ENCODE data around the gene CCDC144A. TPM values are rescaled to one million over a fixed set of nuclear protein-coding genes. Genes with fewer than 3 reads are reported as not detected.
"Not testable (repeated sequence)": the region's sequence is repeated elsewhere in the genome, so short reads cannot be mapped to it uniquely, and the experiment has no call there.

Gene CCDC144A
- polyA plus RNA-seq, 1 experiment: 0.36 TPM

- not testable (repeated sequence) for DNase-seq (ENCODE audit: low read depth, low spot score)
Observed at GRCh38 chr17:16751224-16751923, 61.3 kb downstream of the CCDC144A start.

GRCh38 chr17:16751924-16752287 lies 61.9 kb downstream of the CCDC144A start:
- POLR2A ChIA-PET; CTCF ChIA-PET; H3K9me3 ChIP-seq (ENCODE audit: control insufficient read depth, insufficient read depth, low read length); H3K27me3 ChIP-seq (ENCODE audit: control insufficient read depth, insufficient read depth, low read length); DNase-seq (ENCODE audit: low read depth, low spot score); H3K27ac ChIP-seq (ENCODE audit: low read depth, low read length); H3K4me3 ChIP-seq (ENCODE audit: low read depth, low read length): not testable (repeated sequence)

More at GRCh38 chr17:16751224-16751923, 61.3 kb downstream of the CCDC144A start:
- CTCF ChIA-PET; H3K27me3 ChIP-seq (ENCODE audit: control insufficient read depth, insufficient read depth, low read length); H3K4me3 ChIP-seq (ENCODE audit: low read depth, low read length); H3K27ac ChIP-seq (ENCODE audit: low read depth, low read length); POLR2A ChIA-PET; H3K9me3 ChIP-seq (ENCODE audit: control insufficient read depth, insufficient read depth, low read length): not testable (repeated sequence)
- TF ChIP-seq CTCF (IDR thresholded peaks at IDR 0.05; ENCODE audit: low read depth, low read length): peak; percentile 15; the same call in 1 of the 2 replicates

GRCh38 chr17:16757520-16757919 lies 67.5 kb downstream of the CCDC144A start:
- H3K9me3 ChIP-seq (ENCODE audit: control insufficient read depth, insufficient read depth, low read length); H3K27ac ChIP-seq (ENCODE audit: low read depth, low read length); POLR2A ChIA-PET; DNase-seq (ENCODE audit: low read depth, low spot score); H3K4me3 ChIP-seq (ENCODE audit: low read depth, low read length); CTCF ChIA-PET; H3K27me3 ChIP-seq (ENCODE audit: control insufficient read depth, insufficient read depth, low read length): not testable (repeated sequence)

GRCh38 chr17:16758177-16758576 lies 68.1 kb downstream of the CCDC144A start:
- H3K9me3 ChIP-seq (ENCODE audit: control insufficient read depth, insufficient read depth, low read length); H3K27ac ChIP-seq (ENCODE audit: low read depth, low read length); DNase-seq (ENCODE audit: low read depth, low spot score); H3K27me3 ChIP-seq (ENCODE audit: control insufficient read depth, insufficient read depth, low read length); POLR2A ChIA-PET; CTCF ChIA-PET; H3K4me3 ChIP-seq (ENCODE audit: low read depth, low read length): not testable (repeated sequence)

- DNase-seq (ENCODE audit: low read depth, low spot score); H3K9me3 ChIP-seq (ENCODE audit: control insufficient read depth, insufficient read depth, low read length); H3K27me3 ChIP-seq (ENCODE audit: control insufficient read depth, insufficient read depth, low read length); H3K27ac ChIP-seq (ENCODE audit: low read depth, low read length); CTCF ChIA-PET; H3K4me3 ChIP-seq (ENCODE audit: low read depth, low read length); POLR2A ChIA-PET: not testable (repeated sequence)
Observed at GRCh38 chr17:16768290-16769175, 78.5 kb downstream of the CCDC144A start.

GRCh38 chr17:16772394-16773145 lies 82.5 kb downstream of the CCDC144A start:
- H3K4me3 ChIP-seq (ENCODE audit: low read depth, low read length); H3K27ac ChIP-seq (ENCODE audit: low read depth, low read length); POLR2A ChIA-PET; DNase-seq (ENCODE audit: low read depth, low spot score); H3K27me3 ChIP-seq (ENCODE audit: control insufficient read depth, insufficient read depth, low read length); CTCF ChIA-PET; H3K9me3 ChIP-seq (ENCODE audit: control insufficient read depth, insufficient read depth, low read length): not testable (repeated sequence)

- H3K4me3 ChIP-seq (ENCODE audit: low read depth, low read length); CTCF ChIA-PET; POLR2A ChIA-PET; H3K9me3 ChIP-seq (ENCODE audit: control insufficient read depth, insufficient read depth, low read length); DNase-seq (ENCODE audit: low read depth, low spot score); H3K27me3 ChIP-seq (ENCODE audit: control insufficient read depth, insufficient read depth, low read length); H3K27ac ChIP-seq (ENCODE audit: low read depth, low read length): not testable (repeated sequence)
Observed at GRCh38 chr17:16773146-16773522, 83.1 kb downstream of the CCDC144A start.

GRCh38 chr17:16787851-16788250 lies 97.8 kb downstream of the CCDC144A start:
- POLR2A ChIA-PET; H3K27me3 ChIP-seq (ENCODE audit: control insufficient read depth, insufficient read depth, low read length); H3K4me3 ChIP-seq (ENCODE audit: low read depth, low read length); H3K9me3 ChIP-seq (ENCODE audit: control insufficient read depth, insufficient read depth, low read length); DNase-seq (ENCODE audit: low read depth, low spot score); CTCF ChIA-PET; H3K27ac ChIP-seq (ENCODE audit: low read depth, low read length): not testable (repeated sequence)

- DNase-seq (ENCODE audit: low read depth, low spot score); H3K27me3 ChIP-seq (ENCODE audit: control insufficient read depth, insufficient read depth, low read length); CTCF ChIA-PET; H3K9me3 ChIP-seq (ENCODE audit: control insufficient read depth, insufficient read depth, low read length); H3K4me3 ChIP-seq (ENCODE audit: low read depth, low read length); H3K27ac ChIP-seq (ENCODE audit: low read depth, low read length); POLR2A ChIA-PET: not testable (repeated sequence)
Observed at GRCh38 chr17:16788889-16789536, 99.0 kb downstream of the CCDC144A start.

- H3K27me3 ChIP-seq (ENCODE audit: control insufficient read depth, insufficient read depth, low read length); CTCF ChIA-PET; H3K27ac ChIP-seq (ENCODE audit: low read depth, low read length); H3K9me3 ChIP-seq (ENCODE audit: control insufficient read depth, insufficient read depth, low read length); H3K4me3 ChIP-seq (ENCODE audit: low read depth, low read length); POLR2A ChIA-PET; DNase-seq (ENCODE audit: low read depth, low spot score): not testable (repeated sequence)
Observed at GRCh38 chr17:16789622-16790021, 99.6 kb downstream of the CCDC144A start.

All from AG04450 (cell line).